ENCODE results near the gene CCDC188. TPM values are rescaled to one million over a fixed set of nuclear protein-coding genes. Genes with fewer than 3 reads are reported as not detected.

The CCDC188 gene
- total RNA-seq, 1 donor: not detected

DNA sequence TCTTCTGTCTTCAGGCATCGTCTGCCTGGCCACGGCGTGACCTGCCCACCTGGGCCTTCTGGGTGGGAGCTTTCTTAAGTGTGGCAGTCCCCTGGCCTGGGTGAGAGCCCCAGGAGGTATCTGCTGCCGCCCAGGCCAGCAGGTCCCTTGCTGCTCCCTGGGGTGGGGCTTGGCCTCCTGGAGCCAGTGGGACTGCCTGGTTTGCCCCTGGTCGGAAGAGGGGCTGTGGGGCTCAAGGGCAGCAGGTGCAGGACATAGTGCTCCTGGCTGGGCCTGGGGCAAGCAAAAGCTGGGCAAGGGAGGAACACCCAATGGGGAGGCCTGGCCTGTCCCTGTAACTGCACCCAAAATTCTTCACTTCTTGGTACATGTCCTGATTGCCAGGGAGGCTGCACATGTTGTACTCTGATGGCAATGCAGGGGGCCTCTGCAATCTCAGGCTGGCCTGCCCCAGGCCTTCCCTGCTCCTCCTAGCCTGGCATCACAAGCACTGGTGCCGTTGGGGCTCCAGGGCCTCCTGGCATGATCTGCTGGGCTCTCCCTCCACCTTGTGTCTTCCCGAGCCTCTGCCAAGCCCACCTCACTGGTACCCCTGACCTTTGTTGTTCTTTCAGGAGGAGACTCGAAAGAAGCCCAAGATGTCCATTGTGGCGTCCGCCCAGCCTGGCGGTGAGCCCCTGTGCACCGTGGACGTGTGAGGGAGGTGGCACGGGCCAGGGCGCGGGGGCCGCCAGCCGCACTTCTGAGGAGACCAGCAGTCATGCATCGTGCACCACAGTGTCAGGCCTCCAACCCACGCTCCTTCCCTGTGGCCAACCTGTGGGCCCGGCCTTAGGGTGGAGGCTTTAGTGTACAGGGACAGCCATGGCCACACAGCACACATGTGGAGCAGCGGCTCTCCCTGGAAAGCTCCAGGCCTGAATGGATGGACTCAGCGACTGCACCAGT is 41.2 kb downstream of the CCDC188 start:
- H3K9me3 ChIP-seq (ENCODE audit: low read depth, low read length): no peaks in the 10 kb centered on the region
- no peak overlapping the region for H3K4me3 ChIP-seq (ENCODE audit: low read length)
- H3K27me3 ChIP-seq (ENCODE audit: insufficient read depth, low read length): no peaks in the 10 kb centered on the region
- H3K4me1 ChIP-seq (ENCODE audit: insufficient read depth, low read length): peaks cover 6% of the 10 kb centered on the region

DNA sequence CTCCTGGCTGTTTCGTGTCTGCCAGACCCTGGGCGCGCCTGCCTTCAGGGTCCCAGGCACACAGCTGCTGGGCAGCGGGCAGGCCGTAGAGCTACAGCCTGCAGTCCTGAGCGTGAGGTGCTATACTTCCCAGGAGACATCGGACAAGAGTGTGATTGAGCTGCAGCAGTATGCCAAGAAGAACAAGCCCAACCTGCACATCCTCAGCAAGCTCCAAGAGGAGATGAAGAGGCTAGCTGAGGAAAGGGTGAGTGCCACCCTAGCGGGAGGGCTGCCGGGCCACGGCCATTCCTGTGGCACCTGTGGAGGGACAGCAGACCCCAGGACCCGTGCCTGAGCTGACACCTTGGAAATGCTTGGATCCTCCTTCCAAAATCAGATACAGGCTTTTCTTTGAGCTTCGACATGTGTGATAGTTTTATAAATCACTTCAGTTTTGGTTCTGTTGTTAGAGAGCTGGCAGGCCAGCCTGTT is 42.1 kb downstream of the CCDC188 start:
- peaks cover 6% of the 10 kb centered on the region for H3K4me1 ChIP-seq (ENCODE audit: insufficient read depth, low read length)
- no peaks in the 10 kb centered on the region for H3K9me3 ChIP-seq (ENCODE audit: low read depth, low read length)
- no peaks in the 10 kb centered on the region for H3K27me3 ChIP-seq (ENCODE audit: insufficient read depth, low read length)
- no peak overlapping the region for H3K4me3 ChIP-seq (ENCODE audit: low read length)

DNA sequence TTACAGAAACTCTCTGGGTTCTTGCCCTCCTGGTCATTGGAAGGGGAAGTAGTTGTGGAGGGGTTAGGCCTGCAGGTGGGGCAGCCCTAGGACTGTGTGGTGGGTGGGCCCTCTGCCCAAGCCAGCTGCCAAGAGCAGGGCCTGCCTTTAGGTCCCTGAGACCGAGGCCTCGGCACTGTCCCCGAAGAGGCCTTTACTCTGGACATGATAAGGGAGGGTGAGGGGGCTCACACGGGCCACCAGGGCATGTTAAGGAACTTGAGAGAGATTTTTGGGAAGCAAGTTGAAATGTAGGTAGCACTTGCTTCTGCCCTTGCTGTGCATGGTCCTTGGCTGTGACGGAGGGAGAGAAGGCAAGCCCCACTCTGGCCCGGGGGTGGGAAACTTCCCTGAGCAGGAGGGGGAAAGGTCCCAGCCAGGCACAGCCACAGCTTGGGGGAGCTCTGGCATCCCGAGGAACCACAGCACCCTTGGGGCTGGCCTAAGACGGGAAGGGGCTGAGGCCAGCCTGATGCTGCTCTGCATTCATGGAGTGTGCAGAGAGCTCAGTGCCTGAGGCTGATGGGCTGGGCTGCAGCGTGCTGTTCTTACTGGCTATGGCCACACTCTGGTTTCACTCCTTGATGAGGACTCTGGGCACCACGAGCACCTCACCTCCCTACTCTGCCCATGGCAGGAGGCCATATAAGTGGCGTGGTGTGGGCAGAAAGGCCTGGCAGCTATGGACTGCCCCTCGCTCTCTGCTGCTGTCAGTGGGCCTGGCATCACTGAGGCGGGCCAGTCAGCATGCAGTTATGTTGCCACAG is 42.7 kb downstream of the CCDC188 start:
- no peaks in the 10 kb centered on the region for H3K9me3 ChIP-seq (ENCODE audit: low read depth, low read length)
- H3K4me1 ChIP-seq (ENCODE audit: insufficient read depth, low read length): peaks cover 6% of the 10 kb centered on the region
- no peaks in the 10 kb centered on the region for H3K27me3 ChIP-seq (ENCODE audit: insufficient read depth, low read length)
- no peak overlapping the region for H3K4me3 ChIP-seq (ENCODE audit: low read length)

DNA sequence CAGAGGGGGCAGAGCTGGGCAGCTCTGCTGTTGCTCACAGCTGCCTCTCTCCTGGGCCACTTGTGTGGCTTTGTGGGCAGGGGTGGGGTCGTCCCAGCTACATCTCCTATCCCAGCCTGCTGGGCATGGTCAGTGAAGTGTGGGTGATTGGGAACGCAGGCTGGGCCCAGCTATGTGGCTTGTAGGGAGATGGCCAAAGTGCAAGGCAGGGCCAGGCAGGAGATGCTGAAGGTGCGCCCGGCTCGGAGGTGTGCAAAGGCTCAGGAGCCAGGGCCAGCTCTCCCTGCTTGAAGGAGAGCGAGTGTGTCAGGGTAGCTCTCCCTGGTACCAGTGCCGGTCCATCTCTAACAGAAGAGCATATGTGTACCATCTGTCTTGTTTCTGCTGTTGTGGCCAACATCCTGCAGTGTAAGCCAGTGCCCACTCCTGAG is 43.4 kb downstream of the CCDC188 start:
- Histone ChIP-seq H3K4me1 (ENCODE audit: insufficient read depth, low read length) (peaks cover 6% of the 10 kb centered on the region), H3K4me3 (ENCODE audit: low read length) (no peak overlapping the region), H3K9me3 (ENCODE audit: low read depth, low read length) (no peaks in the 10 kb centered on the region), H3K27me3 (ENCODE audit: insufficient read depth, low read length) (no peaks in the 10 kb centered on the region)

DNA sequence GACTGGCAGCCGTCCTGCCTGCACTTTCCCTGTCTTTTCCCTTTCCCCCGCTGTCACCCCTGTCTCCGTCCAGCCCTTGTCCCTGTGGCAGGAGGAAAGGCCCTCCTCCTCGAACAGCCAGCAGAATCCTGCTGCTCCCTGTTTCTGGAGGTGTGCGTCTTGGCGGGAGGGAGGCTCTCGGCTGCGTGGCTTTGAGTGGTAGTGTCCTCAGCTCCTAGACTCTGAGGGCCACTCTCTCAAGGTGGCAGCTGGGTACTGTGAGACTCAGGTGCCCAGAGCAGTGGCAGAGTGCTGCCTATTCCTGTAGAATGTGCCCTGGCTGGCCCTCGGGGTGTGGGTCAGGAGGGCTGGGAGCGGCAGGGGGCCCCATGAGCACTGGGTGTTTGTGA is 44.0 kb downstream of the CCDC188 start:
- Histone ChIP-seq H3K9me3 (ENCODE audit: low read depth, low read length) (no peaks in the 10 kb centered on the region), H3K27me3 (ENCODE audit: insufficient read depth, low read length) (no peaks in the 10 kb centered on the region), H3K4me1 (ENCODE audit: insufficient read depth, low read length) (peaks cover under 1% of the 10 kb centered on the region), H3K4me3 (ENCODE audit: low read length) (no peak overlapping the region)

DNA sequence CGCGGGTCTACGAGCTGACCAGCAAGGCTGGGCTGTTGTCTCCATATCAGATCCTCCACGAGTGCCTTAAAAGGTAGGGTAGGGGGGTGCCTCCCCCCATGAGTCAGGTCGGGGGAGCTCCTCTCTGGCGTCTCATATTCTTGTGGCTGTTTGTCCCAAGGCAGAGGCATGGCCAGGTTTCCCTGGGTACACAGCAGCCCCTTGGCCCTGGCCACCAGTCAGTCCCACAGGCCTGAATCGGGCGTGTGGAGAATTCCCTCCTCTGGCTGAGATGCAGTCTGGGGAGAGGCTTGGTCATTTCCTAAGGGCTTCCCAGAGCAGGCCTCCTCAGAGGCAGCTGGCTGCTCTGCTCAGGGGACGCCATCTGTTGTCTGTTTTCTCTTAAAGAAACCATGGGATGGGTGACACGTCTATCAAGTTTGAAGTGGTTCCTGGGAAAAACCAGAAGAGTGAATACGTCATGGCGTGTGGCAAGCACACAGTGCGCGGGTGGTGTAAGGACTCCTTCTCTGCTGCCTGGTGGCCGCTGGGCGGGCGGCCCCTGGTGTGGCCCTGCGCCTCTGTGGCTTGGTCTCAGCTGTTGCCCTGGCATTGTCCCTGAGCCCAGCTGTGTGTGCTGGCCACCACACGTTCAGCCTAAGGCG is 44.5 kb downstream of the CCDC188 start:
- no peak overlapping the region for H3K4me3 ChIP-seq (ENCODE audit: low read length)

DNA sequence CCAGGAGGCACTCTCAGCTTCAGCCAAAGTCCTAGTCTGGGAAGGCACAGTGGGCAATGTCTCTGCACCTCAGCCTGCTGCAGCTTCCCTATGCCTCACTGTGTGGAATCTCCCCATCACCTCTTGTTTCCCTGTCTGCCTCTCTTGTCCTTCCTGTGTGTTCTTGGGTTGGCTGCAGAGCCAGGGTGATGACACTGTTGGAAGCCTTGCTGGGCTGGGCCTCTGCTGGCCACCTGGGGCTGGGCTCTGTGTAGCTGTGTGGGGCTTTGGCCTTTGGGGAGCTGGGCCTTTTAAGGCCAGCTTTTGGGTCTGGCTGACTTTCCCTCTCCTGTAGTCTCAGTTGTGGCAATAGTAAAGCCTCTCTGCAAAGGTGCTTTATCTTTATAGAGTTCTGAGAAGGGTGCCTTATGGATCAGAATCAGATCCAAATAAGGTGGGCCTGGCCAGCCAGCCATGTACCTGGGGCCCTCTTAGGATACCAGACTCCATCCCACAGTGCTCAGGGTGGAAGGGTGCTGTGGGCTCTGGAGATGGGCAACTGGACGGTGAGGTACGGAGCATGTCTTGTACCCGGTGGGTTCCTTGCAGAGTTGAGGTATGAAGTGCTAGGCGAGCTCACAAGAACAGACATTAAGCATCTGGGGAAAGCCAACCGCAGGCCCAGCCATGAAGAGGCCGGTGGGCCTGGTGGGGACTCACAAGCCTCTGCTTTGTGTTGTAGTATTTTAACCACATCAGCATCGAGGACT is 45.2 kb downstream of the CCDC188 start:
- Histone ChIP-seq H3K27me3 (ENCODE audit: insufficient read depth, low read length) (no peaks in the 10 kb centered on the region), H3K4me3 (ENCODE audit: low read length) (no peak overlapping the region), H3K4me1 (ENCODE audit: insufficient read depth, low read length) (peaks cover 3% of the 10 kb centered on the region), H3K9me3 (ENCODE audit: low read depth, low read length) (no peaks in the 10 kb centered on the region)

More for the DNA sequence above, 44.5 kb downstream of the CCDC188 start:
- H3K9me3 ChIP-seq (ENCODE audit: low read depth, low read length): no peaks in the 10 kb centered on the region
- no peaks in the 10 kb centered on the region for H3K4me1 ChIP-seq (ENCODE audit: insufficient read depth, low read length)
- no peaks in the 10 kb centered on the region for H3K27me3 ChIP-seq (ENCODE audit: insufficient read depth, low read length)

DNA sequence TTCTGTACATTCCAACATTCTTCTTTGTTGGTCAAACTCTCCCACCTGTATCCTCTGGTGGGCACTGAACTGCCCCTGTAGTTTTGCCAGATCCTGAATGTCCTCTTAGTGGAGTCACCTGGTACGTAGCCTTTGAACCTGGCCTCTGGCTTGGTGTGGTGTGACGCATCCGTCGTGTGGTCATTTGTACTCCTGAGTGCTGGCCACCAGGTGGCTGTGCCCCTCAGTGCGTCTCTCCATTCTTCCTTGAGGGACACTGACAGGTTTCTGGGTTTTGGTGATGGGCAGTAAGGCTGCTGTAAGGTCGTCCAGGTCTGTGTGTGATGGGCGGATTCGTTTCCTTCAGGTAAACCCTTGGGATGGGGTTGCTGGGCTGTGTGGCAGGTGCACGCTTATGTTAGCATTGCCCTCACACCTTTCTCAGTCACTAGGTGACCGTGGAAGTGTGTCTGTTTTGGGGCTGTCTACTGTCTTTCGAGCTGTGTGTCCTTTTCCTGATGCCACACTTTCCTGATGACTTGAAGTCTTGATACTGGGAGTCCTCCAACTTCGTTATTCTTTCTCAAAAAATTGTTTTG is 48.6 kb downstream of the CCDC188 start:
- Histone ChIP-seq H3K27me3 (ENCODE audit: insufficient read depth, low read length) (no peaks in the 10 kb centered on the region), H3K4me1 (ENCODE audit: insufficient read depth, low read length) (peaks cover 24% of the 10 kb centered on the region), H3K4me3 (ENCODE audit: low read length) (no peak overlapping the region), H3K9me3 (ENCODE audit: low read depth, low read length) (no peaks in the 10 kb centered on the region)

DNA sequence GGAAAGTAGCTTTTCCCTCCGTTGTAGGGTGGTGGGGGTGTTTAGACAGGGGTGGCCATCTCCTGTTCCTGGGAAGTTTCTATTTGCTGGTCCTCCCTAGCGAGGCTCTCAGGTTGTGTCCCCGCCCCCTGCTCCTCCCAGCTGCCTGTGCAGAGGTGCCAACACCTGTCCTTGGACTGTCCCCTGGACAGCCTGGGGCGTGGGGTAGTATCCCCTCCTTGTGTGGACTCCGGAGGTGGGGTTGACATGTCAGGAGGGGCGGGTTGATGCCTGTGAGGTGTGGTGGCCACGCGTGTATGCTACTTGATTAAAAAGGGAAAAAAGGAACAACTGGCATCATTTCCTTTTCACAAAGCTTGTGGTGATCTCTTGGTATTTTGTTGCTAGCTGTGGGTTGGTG is 49.2 kb downstream of the CCDC188 start:
- Histone ChIP-seq H3K9me3 (ENCODE audit: low read depth, low read length) (no peaks in the 10 kb centered on the region), H3K4me1 (ENCODE audit: insufficient read depth, low read length) (peaks cover 24% of the 10 kb centered on the region), H3K4me3 (ENCODE audit: low read length) (no peak overlapping the region), H3K27me3 (ENCODE audit: insufficient read depth, low read length) (no peaks in the 10 kb centered on the region)

DNA sequence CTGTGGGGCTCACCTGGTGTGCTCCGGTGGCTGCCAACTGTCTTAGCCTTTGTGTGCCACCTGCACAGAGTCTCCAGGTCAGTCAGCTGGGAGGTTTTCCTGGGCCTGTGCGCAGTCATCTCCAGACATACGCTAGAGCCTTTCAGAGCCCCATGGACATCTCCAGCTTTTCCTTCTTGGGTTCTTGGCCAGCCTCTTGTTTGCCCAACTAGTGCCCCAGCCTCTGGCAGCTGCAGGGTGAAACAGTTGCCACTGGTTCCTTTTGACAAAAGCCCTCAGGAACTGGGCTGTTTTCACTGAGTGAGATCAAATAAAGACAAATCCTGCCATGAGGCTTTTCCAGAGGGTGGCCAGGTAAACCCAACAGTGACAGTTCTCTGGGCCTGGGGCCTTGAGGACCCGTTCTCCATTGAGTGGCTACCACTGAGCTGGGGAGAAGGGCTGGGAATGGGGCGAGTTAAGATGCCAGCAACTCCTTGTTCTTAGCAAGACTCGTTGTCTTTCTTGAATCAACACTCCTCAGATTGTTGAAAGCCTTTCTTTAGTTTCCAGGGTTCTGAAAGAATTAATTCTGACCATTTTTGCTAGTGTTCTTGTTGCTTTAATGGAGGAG is 51.6 kb downstream of the CCDC188 start:
- Histone ChIP-seq H3K9me3 (ENCODE audit: low read depth, low read length) (no peaks in the 10 kb centered on the region), H3K4me3 (ENCODE audit: low read length) (no peak overlapping the region), H3K4me1 (ENCODE audit: insufficient read depth, low read length) (peaks cover 24% of the 10 kb centered on the region)

More for the DNA sequence above, 51.6 kb downstream of the CCDC188 start:
- H3K27me3 ChIP-seq (ENCODE audit: insufficient read depth, low read length): no peaks in the 10 kb centered on the region

Other genes starting within 250 kb of the CCDC188 start
- gene COMT, start 209.3 kb downstream of the CCDC188 start, total RNA-seq: 50.4 TPM
- gene TXNRD2, start 209.2 kb downstream of the CCDC188 start, total RNA-seq: 11.3 TPM
- 2.3 TPM for gene ARVCF, start 134.2 kb downstream of the CCDC188 start, total RNA-seq
- gene TANGO2, start 129.9 kb downstream of the CCDC188 start, total RNA-seq: 20.1 TPM
- gene DGCR8, start 70.8 kb downstream of the CCDC188 start, total RNA-seq: 7.9 TPM
- 71.3 TPM for gene RANBP1, start 35.0 kb downstream of the CCDC188 start, total RNA-seq
- gene TRMT2A, start 33.8 kb downstream of the CCDC188 start, total RNA-seq: 28.7 TPM
- 6.4 TPM for gene ZDHHC8, start 19.3 kb downstream of the CCDC188 start, total RNA-seq
- gene RTN4R, start 117.3 kb upstream of the CCDC188 start, total RNA-seq: 0.21 TPM
- 40.6 TPM for gene DGCR6L, start 169.0 kb upstream of the CCDC188 start, total RNA-seq
- 1.2 TPM for gene ZNF74, start 243.1 kb upstream of the CCDC188 start, total RNA-seq